ENCODE results near the gene TTLL6. TPM values are rescaled to one million over a fixed set of nuclear protein-coding genes. Genes with fewer than 3 reads are reported as not detected.

The TTLL6 gene
- total and polyA plus RNA-seq, 2 of the 8 experiments (the other 6 are each of a cell fraction or from before 2014, with no cell fraction given), result 2.6 to 4.3 TPM

DNA sequence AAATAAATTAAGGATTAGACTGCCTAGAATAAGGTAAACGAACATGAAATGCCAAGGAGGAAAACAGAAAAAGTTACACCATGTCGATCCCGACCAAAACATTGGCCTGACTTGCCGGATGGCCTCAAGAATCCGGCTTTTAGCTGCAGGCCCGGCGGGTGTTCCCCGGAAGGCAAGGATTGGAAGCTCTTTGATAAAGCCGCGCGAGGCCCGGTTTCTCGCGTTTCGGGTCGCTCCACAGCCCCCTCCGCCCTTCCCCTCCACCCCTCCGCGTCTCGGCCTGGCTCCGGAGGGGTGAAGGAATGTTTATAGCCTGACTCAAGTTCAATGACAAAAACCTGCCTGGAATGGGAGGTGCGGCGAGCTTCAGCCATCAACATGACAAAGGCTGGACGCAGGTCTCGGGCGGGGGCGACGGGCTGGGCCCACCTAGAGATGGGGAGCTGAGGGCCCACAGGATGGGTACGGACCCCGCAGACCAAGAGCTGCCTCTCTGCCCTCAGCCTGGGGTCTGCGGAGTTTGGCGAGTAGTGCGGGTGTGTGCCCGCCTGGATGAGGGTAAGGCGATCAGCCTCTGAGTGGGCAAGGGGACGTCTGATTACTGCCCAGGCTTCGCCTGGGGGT, 97.3 kb downstream of the TTLL6 start (continued):
- TF ChIP-seq EGR1 (IDR thresholded peaks at IDR 0.05; ENCODE audit: borderline replicate concordance, low read depth, low read length), result 0 out of 2 replicates have a peak, but pooled peaks have one; percentile 37
- 0 out of 4 replicates have a peak, but pooled peaks of 1 of the 2 experiments have one; percentile 67 for TF ChIP-seq HDAC2 (IDR thresholded peaks at IDR 0.05; ENCODE audit: borderline replicate concordance in 1 of 2, low read depth in 2 of 2, low read length in 2 of 2)
- no peak for TF ChIP-seq CHD2 (IDR thresholded peaks at IDR 0.05; ENCODE audit: low read length)
- TF ChIP-seq GTF2F1 (IDR thresholded peaks at IDR 0.05; ENCODE audit: borderline replicate concordance, low read depth, low read length), result no peak
- TF ChIP-seq CREB1 (IDR thresholded peaks at IDR 0.05), result no peak
- TF ChIP-seq JUND (IDR thresholded peaks at IDR 0.05; ENCODE audit: low read length), result no peak
- no peak for TF ChIP-seq PHF8 (conservative IDR thresholded peaks at IDR 0.05; ENCODE audit: low read depth, low read length)
- no peak for TF ChIP-seq SRF (IDR thresholded peaks at IDR 0.05; ENCODE audit: low read depth, low read length)
- no peak for TF ChIP-seq SAP30 (IDR thresholded peaks at IDR 0.05; ENCODE audit: insufficient read depth, insufficient replicate concordance, low read length)
- peak; percentile 19; the same call in 1 of the 2 replicates for TF ChIP-seq CBX8 (IDR thresholded peaks at IDR 0.05; ENCODE audit: borderline replicate concordance, low read depth, low read length)
- no peak for TF ChIP-seq TAF7 (optimal IDR thresholded peaks at IDR 0.05; ENCODE audit: borderline replicate concordance, low read depth, low read length)
- no peak for TF ChIP-seq KDM4A (IDR thresholded peaks at IDR 0.05; ENCODE audit: low read depth, low read length, severe bottlenecking)
- TF ChIP-seq JUN (IDR thresholded peaks at IDR 0.05; ENCODE audit: low read depth, low read length), result no peak
